AML-193 (cell line): ENCODE data around the gene FDX1.

Experiments used
- DNase-seq, 2 experiments: peaks; one replicate each; lab custom pipeline; 2025; lab: John Stamatoyannopoulos, UW

The FDX1 gene

DNA sequence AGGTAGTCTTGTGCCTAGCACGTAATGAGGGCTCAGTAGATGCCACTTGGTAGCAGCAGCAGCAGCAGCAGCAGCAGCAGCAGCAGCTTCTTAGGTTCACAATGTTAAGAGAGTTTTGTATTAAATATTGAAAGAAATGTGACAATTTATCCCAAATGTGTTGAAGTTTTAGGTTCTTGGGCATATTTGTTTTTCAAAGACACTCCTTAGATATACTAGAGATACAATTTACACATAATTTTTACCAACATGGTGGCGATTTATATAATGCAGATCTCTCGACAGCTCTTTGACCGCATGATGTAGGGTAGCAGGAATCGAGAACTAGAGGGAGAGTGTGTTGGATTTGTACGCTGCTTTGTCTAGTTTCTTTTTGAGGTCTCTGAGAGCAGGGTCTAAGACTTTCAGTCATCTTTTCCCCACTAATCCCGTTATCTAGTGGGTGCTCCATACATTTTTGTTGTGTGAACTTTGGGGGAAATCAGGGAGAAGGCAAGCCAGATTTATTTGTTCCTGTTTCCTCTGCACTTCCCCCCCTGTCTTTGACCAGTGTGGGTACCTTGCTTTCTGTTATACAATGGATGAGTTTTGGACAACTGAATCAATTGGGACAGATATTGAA is 1.4 kb downstream of the FDX1 start:
- no peak for DNase-seq

DNA sequence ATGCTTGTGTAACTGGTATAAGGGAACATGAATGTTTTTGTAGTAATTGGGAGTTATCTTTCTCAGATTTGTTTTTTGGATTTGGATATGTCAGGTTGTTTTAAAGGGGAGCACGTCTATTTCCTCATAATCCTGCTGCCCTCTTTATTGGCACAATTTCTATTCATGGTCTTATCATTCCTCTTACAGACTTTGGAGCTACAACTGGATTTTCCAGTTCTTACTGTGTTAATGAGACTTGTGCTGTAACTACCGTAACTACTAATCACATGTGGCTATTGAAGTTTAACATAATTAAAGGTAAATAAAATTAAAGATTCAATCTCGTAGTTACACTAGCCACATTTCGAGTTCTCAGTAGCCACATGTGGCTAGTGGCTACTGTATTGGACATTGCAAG is 1.9 kb downstream of the FDX1 start:
- no peak for DNase-seq

DNA sequence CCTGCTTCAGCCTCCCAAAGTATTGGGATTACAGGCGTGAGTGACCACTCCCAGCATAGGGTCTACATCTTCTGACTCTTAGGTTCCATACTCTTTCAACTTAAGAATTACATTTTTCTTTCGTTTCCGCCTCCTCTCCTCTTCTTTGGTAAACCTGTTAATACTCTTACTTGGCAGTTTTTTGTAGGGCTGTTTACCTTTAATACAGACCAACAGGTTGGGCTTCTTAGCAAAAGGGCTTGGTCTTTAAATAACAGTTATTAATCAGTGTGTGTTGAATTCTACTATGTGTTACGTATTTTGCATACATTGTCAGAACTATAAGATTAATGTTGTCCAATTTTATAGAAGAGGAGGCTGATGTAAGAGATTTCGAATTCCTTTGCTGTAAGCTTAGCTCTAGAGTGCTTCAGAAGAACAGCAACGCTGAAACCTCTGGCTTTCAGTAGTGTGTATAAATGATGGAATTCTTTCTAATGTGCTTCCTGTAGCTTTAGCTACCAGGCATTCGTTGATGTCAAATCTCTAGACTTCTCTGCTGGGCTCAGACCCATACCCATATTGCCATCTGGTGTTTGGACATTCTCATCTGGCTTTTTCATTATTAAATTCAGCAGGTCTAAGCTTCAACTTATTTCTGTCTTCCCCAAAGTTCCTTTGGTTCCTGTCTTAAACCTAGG is 3.1 kb downstream of the FDX1 start:
- no peak for DNase-seq

DNA sequence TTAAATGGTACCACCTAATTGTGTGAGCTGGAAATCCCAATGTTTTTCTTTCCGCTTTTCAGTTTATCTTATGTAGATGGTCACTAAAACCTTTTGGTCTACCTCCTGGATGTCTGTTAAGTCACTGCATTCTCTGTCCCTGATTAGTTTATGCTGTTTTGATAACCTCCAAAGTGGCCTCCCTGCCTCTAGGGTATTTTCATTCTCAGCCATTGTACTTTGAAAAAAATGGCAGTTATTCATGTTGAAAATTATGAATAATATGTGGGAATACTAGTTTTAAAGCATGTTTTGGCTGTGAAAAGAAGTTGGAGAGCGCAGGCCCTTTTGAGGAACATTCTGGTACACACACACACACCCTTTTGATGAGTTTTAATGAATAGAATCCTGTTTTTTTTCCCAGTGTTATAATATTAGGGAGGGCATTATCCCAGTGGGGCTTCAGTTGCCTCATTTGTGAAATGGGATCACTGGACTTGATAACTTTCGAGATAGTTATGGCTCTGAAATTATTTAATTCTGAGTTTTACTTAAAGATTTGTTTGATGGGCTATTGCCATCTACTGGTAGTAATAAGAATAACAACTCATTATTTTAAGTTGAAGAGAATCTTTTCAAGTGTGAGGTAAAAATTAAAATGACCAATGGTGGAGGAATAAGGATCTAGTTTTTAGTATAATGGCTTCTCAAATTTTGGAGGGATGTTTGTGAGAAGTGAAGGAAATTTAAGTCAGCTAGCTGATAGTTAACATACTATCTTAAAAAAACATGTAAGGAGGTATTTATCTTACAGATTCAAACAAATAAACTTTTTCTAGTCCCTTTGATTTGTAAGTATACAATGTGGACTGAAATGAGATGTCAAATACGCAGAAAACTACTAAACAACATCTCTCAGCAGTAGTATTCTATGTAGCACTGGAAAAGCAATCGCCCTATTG is 3.9 kb downstream of the FDX1 start:
- DNase-seq = peak; percentile 39 to 56

DNA sequence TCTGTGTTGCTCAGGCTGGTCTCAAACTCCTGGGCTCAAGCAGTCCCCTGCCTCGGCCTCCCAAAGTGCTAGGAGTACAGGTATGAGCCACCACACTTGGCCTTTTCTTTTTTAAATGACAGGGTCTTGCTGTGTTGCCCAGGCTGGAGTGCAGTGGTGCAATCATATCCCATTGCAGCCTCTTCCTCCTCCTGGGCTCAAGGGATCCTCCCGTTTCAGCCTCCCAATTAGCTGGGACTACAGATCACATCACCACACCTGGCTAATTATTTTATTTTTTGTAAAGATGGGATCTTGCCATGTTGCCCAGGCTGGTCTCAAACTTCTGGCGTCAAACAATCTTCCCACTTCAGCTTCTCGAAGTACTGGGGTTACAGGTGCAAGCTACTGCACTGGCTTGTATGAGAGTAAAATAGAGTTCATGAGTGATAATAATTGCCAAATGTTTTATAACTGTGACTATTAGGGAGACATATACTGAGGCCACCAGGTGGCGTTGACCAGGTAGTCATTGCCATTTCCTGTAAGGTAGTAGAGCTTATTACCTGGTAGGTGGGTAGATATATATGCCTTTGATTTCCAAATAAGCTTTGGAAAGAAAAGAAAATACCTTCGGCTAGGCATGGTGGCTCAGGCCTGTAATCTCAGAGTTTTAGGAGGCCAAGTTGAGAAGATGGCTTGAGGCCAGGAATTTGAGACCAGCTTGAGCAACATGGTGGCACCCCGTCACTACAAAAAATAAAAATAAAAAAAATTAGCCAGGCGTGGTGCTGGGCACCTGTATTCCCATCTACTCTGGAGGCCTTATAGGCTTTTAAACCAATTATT is 5.4 kb downstream of the FDX1 start:
- no peak for DNase-seq

DNA sequence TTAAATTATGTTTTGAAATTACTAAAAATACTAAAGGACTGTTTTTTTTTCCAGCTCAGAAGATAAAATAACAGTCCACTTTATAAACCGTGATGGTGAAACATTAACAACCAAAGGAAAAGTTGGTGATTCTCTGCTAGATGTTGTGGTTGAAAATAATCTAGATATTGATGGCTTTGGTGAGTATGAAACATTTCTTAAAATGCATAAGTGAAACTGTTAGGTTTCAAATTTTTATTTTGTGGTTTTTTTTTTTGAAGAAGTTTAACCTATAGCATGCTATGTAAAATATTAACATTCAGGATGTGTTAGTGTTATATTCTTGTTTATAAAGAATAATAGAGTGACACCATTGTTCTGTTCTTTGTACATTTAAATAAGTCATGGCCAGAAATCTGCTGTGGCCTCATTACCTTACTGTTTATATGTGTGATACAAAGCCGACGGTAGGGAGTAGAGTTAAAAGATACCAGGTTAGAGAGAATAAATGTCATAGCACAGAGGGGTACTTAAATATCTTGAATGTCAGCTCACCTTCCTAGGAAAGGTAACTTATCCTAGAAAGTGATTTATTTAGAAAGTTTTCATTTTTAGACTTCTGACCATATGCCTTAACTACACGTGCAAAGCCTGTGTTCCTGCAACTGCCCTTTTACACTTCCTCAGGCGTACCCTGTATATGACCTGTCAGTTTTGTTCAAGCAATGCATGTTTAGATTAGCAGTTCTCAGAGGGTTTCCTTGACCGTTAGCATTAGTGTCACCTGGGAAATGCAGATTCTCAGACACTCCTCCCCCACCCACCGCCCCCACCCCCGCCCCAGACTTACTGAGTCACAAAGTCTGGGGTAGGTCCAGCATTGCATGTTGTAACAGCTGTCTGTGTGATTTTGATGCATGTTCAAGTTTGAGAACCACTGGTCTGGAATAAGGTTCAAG is 6.3 kb downstream of the FDX1 start:
- no peak for DNase-seq

DNA sequence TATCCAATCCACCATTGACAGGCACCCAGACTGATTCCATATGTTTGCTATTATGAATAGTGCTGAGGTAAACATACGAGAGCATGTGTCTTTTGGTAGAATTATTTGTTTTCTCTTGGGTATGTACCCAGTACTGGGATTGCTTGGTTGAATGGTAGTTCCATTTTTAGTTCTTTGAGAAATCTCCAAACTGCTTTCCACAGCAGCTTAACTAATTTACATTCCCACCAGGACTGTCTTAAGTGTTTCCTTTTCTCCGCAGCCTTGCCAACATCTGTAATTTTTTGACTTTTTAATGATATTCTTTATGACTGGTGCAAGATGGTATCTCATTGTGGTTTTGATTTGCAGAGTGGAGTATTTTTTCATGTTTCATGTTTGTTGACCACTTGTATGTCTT is 8.3 kb downstream of the FDX1 start:
- DNase-seq = no peak

DNA sequence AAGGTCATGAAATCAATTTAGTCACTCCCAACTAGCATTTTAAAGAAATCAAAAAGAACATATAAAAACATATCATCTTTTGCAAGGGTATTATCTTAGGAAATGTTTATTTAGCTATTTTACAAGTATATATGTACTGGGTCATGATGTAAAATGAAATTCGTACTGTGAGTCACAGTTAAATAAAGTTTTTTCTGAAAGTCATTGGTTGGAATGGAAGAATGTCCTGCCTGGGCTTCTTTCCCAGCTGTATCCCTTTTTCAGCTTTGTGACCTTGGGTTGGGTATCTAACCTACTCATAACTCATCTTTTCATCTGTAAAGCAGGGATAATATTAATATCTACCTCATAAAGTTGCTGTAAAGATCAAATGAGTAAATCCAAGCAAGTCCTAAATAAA is 15.7 kb downstream of the FDX1 start:
- DNase-seq = no peak

DNA sequence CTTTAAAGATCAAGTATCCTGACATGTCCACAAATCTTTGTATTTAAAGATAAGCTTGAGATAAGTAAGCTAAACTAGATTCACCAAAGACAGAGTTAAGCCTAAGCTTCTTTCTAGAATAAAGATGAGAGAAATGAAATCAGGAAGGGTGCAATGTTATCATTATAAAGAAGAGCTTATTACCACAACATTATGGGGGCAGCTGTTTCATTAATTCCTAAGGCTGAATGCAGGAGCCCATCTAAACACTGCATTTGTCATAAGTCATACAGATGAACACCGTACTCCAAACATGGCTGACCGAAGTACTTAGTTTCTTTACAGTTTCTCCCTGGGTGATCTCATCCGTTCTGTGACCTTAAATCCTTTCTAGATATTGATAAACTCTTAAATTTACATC is 16.3 kb downstream of the FDX1 start:
- DNase-seq = no peak

DNA sequence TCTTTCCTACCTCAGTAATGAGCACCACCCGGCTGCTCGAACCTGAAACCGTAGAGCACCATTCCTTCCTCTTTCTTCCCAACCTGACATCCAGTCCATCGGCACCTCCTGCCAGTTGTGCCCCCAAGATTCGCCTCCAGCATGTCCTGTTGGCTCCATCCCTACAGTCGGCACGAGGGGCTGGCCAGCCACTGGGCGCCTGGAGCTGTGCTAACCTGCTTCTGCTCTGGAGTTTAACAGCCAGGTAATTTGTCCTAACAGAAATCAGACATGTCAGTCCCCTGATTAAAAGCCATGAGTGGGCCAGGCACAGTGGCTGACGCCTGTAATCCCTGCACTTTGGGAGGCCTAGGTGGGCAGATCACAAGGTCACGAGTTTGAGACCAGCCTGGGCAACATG is 16.8 kb downstream of the FDX1 start:
- DNase-seq = no peak

DNA sequence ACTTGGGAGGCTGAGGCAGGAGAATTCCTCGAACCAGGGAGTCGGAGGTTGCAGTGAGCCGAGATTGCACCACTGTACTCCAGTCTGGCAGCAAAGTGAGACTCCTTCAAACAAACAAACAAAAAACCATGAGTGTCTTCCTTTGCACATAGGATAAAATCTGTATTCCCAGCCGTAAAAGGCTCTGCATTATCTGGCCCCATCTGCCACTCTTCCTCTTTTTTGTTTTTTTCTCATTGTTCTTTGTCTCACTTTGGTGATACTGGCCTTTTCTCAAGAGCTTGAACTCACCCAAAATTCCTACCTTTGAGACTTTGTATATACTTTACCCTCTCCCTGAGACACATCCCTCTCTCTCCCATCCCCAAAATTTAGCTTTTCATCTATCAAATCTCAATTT is 17.6 kb downstream of the FDX1 start:
- DNase-seq = no peak

DNA sequence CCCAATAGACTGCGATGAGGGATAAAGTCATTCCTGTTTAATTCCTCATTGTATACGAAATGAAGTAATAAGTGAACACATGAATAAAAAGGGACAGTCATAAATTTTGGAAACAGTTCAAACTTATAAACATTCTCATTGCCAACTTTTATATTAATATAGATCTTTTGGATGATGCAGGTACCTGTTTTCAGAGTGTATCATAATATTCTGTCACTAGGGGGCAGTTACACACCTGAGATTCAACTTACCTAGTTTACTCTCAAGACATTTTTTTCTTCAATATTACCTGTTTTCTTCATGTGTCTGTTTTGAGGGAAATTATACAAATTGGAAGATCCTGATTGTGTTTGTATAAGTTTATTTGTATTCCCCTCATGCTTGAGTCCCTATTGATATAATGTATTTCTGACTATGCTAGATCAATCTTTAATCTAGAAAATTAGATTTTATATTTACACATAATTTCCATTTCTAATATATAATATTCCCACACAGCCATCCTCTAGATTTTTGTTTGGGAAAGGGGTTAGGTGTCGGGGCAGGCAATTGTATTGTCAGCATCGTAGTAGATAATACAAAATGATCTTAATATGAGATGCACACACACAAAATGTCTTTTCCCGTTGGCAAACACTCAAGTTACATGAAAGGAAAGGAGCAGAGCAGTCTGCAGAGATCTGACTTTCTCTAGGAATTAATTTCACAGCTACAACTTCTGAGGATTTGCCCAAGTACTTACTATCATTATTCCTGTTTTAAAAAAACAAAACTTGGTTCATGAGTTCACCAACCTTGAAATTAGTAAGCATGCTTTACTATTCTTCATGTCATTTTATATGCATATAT is 18.4 kb downstream of the FDX1 start:
- DNase-seq = no peak

DNA sequence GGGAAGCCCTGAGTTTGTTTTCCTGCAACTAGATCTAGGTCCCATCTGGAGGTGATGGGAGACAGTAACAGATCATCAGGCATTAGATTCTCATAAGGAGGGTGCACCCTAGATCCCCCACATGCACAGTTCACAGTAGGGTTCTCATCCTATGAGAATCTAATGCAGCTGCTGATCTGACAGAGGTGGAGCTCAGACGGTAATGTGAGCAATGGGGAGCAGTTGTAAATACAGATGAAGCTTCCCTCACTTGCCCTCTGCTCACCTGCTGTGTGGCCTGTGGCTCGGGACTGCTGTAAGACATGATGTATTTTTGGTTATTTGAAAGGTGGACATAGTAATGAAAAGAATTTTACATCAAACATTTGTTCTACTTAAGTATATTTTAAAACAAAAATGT is 20.5 kb downstream of the FDX1 start:
- no peak for DNase-seq

DNA sequence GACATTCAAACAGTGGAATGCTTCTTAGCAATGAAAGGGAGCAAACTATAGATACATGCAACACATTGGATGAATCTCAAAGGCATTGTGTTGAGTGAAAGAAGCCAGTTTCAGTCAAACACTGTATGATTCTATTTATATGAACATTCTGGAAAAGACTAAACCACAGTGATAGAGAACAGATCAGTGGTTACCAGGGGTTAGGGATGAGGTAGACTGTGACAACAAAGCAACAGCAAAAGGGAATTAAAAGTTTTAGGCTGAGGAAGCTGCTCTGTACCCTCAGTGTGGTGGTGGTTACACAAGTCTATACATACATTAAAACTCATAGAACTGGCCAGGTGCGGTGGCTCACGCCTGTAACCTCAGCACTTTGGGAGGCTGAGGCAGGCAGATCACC is 23.0 kb downstream of the FDX1 start:
- no peak for DNase-seq

DNA sequence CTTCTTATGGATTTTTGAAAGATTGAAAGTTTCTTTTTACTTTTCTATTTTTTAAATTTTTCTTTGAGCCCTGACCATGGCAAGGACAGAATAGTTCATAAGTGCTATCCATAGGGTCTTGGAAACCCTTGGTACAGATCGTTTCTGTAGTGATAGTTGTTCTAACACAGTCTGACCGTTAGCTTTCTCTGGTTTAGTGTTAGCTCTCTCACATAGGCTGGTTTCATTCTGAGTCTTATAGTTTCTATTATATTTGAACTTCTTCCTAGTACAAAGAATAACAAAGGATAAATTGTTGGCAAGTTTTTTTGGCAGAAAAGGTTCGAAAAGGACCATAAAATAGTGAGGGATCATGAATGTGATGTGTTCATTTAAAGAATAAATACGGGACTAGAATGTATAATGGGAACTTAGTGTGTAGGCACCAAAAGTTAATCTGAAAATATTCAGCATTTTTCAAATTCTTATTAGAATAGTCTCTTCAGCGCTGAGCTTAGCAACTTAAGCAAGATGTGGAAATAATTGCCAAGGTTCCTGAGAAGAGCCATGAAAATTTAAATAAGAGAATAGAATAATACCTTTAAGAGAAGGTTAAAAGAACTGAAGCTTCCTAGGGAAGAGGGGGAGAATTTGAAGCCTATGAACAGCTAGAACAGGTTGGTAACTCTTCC is 24.1 kb downstream of the FDX1 start:
- no peak for DNase-seq

DNA sequence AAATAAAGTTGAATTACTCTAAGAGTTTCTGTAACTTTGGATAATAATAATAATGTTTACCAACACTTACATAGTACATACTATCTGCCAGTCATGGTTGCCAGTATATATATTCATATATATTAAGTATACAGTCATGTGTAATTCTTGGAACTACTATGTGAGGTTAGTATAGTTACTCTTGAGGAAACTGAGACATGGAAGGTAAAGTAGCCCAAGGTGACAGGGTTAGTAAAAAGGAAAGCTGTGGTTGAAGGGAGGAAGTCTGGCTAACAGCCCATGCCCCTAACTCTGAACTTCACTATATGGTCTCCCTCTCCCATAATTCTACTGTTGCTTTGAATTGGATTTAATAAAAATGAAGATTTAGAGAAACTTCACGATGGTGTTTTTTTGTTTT is 24.9 kb downstream of the FDX1 start:
- DNase-seq = no peak

DNA sequence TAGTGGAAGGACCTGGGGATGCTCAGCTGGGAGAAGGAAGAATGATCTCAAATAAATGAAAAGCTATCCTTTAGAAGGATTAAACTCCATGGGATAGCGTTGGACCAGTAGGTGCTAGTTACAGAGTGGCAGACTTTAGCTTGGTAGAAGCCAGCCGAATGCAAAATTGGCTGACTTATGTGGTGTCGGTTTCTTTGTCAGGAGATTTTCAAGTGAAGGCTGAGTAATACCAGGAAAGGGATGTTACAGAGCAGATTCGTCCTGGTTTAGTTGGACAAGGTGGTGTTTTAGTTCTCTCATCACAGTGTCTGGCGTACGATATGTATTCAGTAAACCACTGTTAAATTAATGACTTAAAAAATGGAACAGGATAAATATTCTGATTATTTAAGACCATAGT is 26.0 kb downstream of the FDX1 start:
- no peak for DNase-seq

DNA sequence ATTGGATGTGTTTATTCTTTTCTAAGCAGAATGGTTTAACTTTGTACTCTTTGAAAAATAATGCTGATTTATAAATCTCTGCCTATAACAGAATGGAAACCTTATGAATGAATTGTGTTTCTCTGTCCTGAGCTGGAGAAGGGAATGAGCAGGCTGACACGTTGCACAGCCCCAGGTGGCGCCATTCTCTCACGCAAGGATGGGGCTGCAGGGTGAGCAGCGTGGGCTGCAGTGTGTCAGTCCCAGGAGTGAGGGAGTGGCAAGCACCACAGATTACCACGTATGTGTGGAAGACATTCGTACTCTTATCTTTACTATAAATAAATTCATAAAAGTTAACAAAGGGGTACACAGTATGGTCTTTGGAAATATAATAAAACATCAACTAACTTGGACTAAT is 33.4 kb downstream of the FDX1 start:
- peak in 1 of 2 experiments; percentile 19 for DNase-seq

DNA sequence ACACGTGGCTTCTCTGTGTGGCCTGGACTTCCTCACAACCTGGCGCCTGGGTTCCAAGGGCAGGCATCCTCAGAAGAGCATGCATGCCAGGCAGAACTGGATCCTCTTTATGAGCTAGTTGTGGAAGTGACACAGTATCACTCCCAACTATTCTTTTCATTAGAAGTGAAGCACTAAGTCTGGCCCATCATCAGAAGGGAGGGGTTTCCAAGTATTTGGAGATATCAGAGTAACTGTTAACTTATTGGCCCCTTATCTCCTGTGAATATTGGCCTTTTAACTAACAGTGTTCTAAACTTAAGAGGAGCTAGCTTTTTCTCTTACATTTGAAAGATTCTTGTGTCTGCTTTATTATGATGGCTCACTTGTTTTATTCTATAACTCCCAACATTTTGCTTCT is 35.5 kb downstream of the FDX1 start:
- DNase-seq = no peak

DNA sequence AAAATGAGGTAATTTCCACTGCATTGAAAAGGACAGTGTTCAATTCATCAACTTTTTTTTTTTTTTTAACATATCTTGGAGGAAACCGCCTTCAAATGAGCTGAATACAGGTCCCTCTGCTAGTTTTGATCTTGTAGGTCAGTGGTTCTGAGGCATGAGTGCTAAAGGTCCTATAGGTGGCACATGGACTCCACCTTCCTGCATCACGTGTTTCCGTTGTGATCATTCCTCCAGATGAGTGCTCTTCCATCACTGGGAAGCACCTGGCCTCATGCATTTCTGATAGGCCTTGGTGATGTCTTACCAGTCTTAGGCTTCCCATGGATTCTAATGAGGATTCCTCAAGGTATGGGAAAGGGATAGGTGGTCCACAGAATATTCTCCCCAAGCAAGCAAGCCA is 37.8 kb downstream of the FDX1 start:
- DNase-seq = no peak
